Cardiac muscle cell (in vitro differentiated cells and primary cell): ENCODE data around the gene PRPS1. TPM values are rescaled to one million over a fixed set of nuclear protein-coding genes. Genes with fewer than 3 reads are reported as not detected.

Experiments used
- DNase-seq, 2 donors: peaks; one replicate each; pipeline versions ENCODE4 v3.0.0 to v3.0.0-alpha.2; 2010 to 2017; ENCODE audit warnings: low read depth in 1 of 2, low spot score in 1 of 2
- H3K27ac ChIP-seq: fragments of 200-600 bp; sonication (generic); 2 replicates; pipeline ENCODE4 v1.5.1; 2016
- H3K27me3 ChIP-seq: fragments of 200-600 bp; sonication (generic); 2 replicates; pipeline ENCODE4 v1.6.0; 2016; ENCODE audit warnings: control low read depth
- H3K36me3 ChIP-seq: fragments of 200-600 bp; sonication (generic); 2 replicates; pipeline ENCODE4 v1.5.1; 2016; ENCODE audit warnings: control low read depth
- H3K4me1 ChIP-seq: fragments of 200-600 bp; sonication (generic); 2 replicates; pipeline ENCODE4 v1.8.1; 2017; ENCODE audit warnings: low read depth, mild to moderate bottlenecking, mixed run types
- H3K4me3 ChIP-seq: fragments of 200-600 bp; sonication (generic); 2 replicates; pipeline ENCODE4 v1.5.1; 2016; ENCODE audit warnings: mild to moderate bottlenecking
- H3K9me3 ChIP-seq: fragments of 200-600 bp; sonication (generic); 2 replicates; pipeline ENCODE4 v1.5.1; 2017; ENCODE audit warnings: low read depth, mild to moderate bottlenecking, control low read depth
- CTCF ChIP-seq: IDR thresholded peaks from 2 replicates; pipeline ENCODE4 v1.5.1; 2012; ENCODE audit warnings: low read depth, mild to moderate bottlenecking, low read length
- polyA plus RNA-seq: library from polyadenylated mRNA; unstranded; fragments of >200 nt; fragmentation: Nextera tagmentation; extraction: Ambion mirVana; gene quantifications from 2 replicates; pipeline ENCODE4 v1.2.1, GENCODE V29; 2016
- total RNA-seq: library from RNA; depleted of rRNA; stranded (reverse); fragments of >200 nt; gene quantifications from 2 replicates; pipeline ENCODE4 v1.2.3, GENCODE V29; 2016

PRPS1 gene
- total and polyA plus RNA-seq, 2 experiments from 2014 or later, result 75.4 to 78.7 TPM

GRCh38 chrX:107630031-107630689 is 1.9 kb downstream of the PRPS1 start:
- Histone ChIP-seq H3K27ac (no peak overlapping the region), H3K4me3 (peak overlapping the region; percentile 86), H3K4me1 (peaks cover 10% of the 10 kb centered on the region), H3K36me3 (no peaks in the 10 kb centered on the region), H3K9me3 (no peaks in the 10 kb centered on the region), H3K27me3 (no peaks in the 10 kb centered on the region)
- no peak for TF ChIP-seq CTCF
- no peak for DNase-seq

- no peak overlapping the region for H3K27ac ChIP-seq
- H3K27me3 ChIP-seq, result no peaks in the 10 kb centered on the region
- H3K4me3 ChIP-seq, result no peak overlapping the region
- DNase-seq, result no peak
- TF ChIP-seq CTCF, result no peak
- H3K9me3 ChIP-seq, result no peaks in the 10 kb centered on the region
- peaks cover 10% of the 10 kb centered on the region for H3K4me1 ChIP-seq
- H3K36me3 ChIP-seq, result no peaks in the 10 kb centered on the region
Observed at GRCh38 chrX:107632346-107632745, 4.0 kb downstream of the PRPS1 start.

- peaks cover 43% of the 10 kb centered on the region for H3K36me3 ChIP-seq
- no peaks in the 10 kb centered on the region for H3K9me3 ChIP-seq
- H3K4me1 ChIP-seq, result no peaks in the 10 kb centered on the region
- no peak for DNase-seq
- no peak for TF ChIP-seq CTCF
- H3K4me3 ChIP-seq, result no peak overlapping the region
- H3K27me3 ChIP-seq, result no peaks in the 10 kb centered on the region
- no peak overlapping the region for H3K27ac ChIP-seq
Observed at GRCh38 chrX:107646735-107647134, 18.4 kb downstream of the PRPS1 start.

- Histone ChIP-seq H3K4me1 (no peaks in the 10 kb centered on the region), H3K36me3 (peaks cover 32% of the 10 kb centered on the region), H3K4me3 (no peak overlapping the region), H3K9me3 (no peaks in the 10 kb centered on the region), H3K27me3 (no peaks in the 10 kb centered on the region), H3K27ac (no peak overlapping the region)
- no peak for TF ChIP-seq CTCF
- no peak for DNase-seq
Observed at GRCh38 chrX:107648332-107648731, 20.0 kb downstream of the PRPS1 start.

DNA sequence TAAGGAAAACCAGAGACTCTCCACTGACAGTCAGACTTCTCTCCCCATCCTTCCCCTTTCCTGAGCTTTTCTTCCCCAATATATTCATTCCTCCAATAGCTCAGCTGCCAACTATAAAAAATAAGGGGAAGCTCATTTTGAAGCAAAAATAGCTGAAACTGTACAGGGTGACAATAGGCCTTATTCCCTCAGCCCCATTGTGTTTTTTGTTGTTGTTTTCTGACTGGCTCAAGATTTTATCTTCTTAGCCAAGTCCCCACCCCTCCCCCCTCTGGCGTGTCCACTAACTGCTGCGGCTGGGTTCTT is 26.2 kb downstream of the PRPS1 start:
- Histone ChIP-seq H3K4me3 (no peak overlapping the region), H3K27ac (no peak overlapping the region), H3K4me1 (no peaks in the 10 kb centered on the region), H3K27me3 (no peaks in the 10 kb centered on the region), H3K36me3 (peaks cover 5% of the 10 kb centered on the region), H3K9me3 (no peaks in the 10 kb centered on the region)
- no peak for TF ChIP-seq CTCF
- no peak for DNase-seq
